Smooth muscle cell (in vitro differentiated cells): Measurements from ENCODE around the gene IRF4. TPM values are rescaled to one million over a fixed set of nuclear protein-coding genes. Genes with fewer than 3 reads are reported as not detected.

ENCODE experiments used
- DNase-seq: peaks from one replicate; lab custom pipeline; 2025; ENCODE audit not compliant: unreplicated experiment; lab: John Stamatoyannopoulos, UW
- H2AFZ ChIP-seq: fragments of 200-600 bp; sonication (generic); 2 replicates; pipeline ENCODE4 v1.6.0; 2016; ENCODE audit warnings: antibody characterized with exemption, low read depth, mild to moderate bottlenecking
- H3F3A ChIP-seq: fragments of 200-600 bp; sonication (generic); 2 replicates; pipeline ENCODE4 v1.6.0; 2017; ENCODE audit warnings: antibody characterized with exemption, low read depth
- H3K27ac ChIP-seq: fragments of 200-600 bp; sonication (generic); 2 replicates; pipeline ENCODE4 v1.5.1; 2016; ENCODE audit warnings: low read depth, mild to moderate bottlenecking
- H3K27me3 ChIP-seq: fragments of 200-600 bp; sonication (generic); 2 replicates; pipeline ENCODE4 v1.6.1; 2016; ENCODE audit warnings: low read depth, mild to moderate bottlenecking
- H3K36me3 ChIP-seq: fragments of 200-600 bp; sonication (generic); 2 replicates; pipeline ENCODE4 v1.5.1; 2016; ENCODE audit warnings: low read depth
- H3K4me1 ChIP-seq: fragments of 200-600 bp; sonication (generic); 2 replicates; pipeline ENCODE4 v1.5.1; 2016; ENCODE audit warnings: low read depth
- H3K4me2 ChIP-seq: fragments of 200-600 bp; sonication (generic); 2 replicates; pipeline ENCODE4 v1.6.0; 2016; ENCODE audit warnings: mild to moderate bottlenecking
- H3K4me3 ChIP-seq: fragments of 200-600 bp; sonication (generic); 2 replicates; pipeline ENCODE4 v1.5.1; 2016; ENCODE audit warnings: mild to moderate bottlenecking
- H3K79me2 ChIP-seq: fragments of 200-600 bp; sonication (generic); 2 replicates; pipeline ENCODE4 v1.6.0; 2016; ENCODE audit warnings: low read depth, mild to moderate bottlenecking
- H3K9ac ChIP-seq: fragments of 200-600 bp; sonication (generic); 2 replicates; pipeline ENCODE4 v1.6.0; 2016; ENCODE audit warnings: low read depth
- H3K9me3 ChIP-seq: fragments of 200-600 bp; sonication (generic); replicated peaks from 2 replicates; pipeline ENCODE4 v1.5.1; 2016; ENCODE audit warnings: low read depth
- H4K20me1 ChIP-seq: fragments of 200-600 bp; sonication (generic); 2 replicates; pipeline ENCODE4 v1.6.0; 2016; ENCODE audit warnings: low read depth
- WGBS: methylation state at CpG from one replicate; pipeline ENCODE4 v1.1.7; 2016; ENCODE audit warnings: low lambda C conversion rate; 5-methylcytosine and 5-hydroxymethylcytosine counted together
- polyA plus RNA-seq: library from polyadenylated mRNA; unstranded; fragments of >200 nt; fragmentation: Nextera tagmentation; extraction: Ambion mirVana; gene quantifications from 2 replicates; pipeline ENCODE4 v1.2.1, GENCODE V29; 2016
- total RNA-seq: library from RNA; depleted of rRNA; stranded (reverse); fragments of >200 nt; gene quantifications from 2 replicates; pipeline ENCODE4 v1.2.3, GENCODE V29; 2014
- TF ChIP-seq, protein P1 (sequence below): fragments of 200-600 bp; sonication (generic); IDR thresholded peaks from 2 replicates; pipeline ENCODE4 v1.5.1; 2017; ENCODE audit warnings: borderline replicate concordance, mild to moderate bottlenecking, antibody characterized with exemption; ENCODE audit not compliant: insufficient read depth, poor library complexity, severe bottlenecking

The IRF4 gene
- total and polyA plus RNA-seq, 2 experiments from 2014 or later, result 0.04 TPM; not detected in 1

DNA sequence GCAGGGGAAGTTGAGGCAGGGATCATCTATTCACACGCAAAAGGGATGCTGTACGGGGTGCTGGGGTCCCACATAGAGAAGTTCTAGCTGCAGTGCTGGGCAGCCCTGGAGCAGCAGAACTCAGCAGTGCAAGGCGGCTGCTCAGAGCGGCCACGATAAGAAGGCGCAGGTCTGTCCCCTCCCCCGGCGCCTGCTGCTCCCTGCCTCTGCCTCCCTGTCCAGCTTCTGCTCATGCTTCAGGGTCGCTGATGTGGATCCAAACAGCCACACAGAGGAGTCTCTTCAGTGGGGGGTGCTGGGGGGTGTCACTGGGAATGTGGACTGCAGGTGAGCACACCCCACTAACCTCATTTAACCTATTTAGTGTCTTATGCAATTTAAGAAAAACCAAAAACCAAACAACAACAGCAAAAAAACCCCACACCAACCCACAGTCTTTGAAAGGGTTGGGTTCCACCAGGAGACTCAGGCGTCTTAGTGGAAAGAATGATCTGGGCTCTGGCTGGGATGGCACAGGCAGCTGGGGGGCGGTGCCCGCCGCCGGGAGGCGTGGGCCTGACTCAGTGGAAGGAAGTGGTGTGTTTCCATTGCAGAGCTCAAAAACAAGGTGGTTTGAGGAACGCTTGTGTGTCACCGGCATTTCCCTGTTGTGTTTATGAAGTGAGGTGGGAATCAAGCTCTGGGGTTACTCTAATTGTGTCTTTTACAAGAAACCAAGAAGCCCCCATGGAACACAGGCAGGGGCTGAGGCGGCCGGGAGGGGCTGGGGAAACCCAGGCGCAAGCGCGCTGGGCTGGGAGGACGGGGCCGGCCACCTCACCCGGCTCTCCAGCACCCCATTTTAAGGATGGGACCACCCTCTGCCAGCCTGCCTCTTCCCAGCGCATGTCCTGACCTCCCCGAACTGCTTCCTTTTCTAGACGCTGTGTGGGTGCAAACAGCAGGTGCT, 55.1 kb downstream of the IRF4 start:
- TF ChIP-seq, protein P1, sequence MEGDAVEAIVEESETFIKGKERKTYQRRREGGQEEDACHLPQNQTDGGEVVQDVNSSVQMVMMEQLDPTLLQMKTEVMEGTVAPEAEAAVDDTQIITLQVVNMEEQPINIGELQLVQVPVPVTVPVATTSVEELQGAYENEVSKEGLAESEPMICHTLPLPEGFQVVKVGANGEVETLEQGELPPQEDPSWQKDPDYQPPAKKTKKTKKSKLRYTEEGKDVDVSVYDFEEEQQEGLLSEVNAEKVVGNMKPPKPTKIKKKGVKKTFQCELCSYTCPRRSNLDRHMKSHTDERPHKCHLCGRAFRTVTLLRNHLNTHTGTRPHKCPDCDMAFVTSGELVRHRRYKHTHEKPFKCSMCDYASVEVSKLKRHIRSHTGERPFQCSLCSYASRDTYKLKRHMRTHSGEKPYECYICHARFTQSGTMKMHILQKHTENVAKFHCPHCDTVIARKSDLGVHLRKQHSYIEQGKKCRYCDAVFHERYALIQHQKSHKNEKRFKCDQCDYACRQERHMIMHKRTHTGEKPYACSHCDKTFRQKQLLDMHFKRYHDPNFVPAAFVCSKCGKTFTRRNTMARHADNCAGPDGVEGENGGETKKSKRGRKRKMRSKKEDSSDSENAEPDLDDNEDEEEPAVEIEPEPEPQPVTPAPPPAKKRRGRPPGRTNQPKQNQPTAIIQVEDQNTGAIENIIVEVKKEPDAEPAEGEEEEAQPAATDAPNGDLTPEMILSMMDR, result no peak
- Histone ChIP-seq H3K4me1 (no peaks in the 10 kb centered on the region), H3K27ac (no peak overlapping the region), H3K27me3 (no peaks in the 10 kb centered on the region), H3K79me2 (no peaks in the 10 kb centered on the region), H3K36me3 (no peaks in the 10 kb centered on the region), H4K20me1 (no peaks in the 10 kb centered on the region), H3K9me3 (no peaks in the 10 kb centered on the region), H3K4me2 (no peak overlapping the region), H3K4me3 (no peak overlapping the region), H3K9ac (no peak overlapping the region), H3F3A (no peaks in the 10 kb centered on the region), H2AFZ (no peak overlapping the region)
- 91% methylated on average over 28 of the region's 28 CpGs for WGBS
- no peak for DNase-seq

GRCh38 chr6:447381-448165, 56.0 kb downstream of the IRF4 start:
- Histone ChIP-seq H3K9ac (no peak overlapping the region), H3K27ac (no peak overlapping the region), H3K4me1 (no peaks in the 10 kb centered on the region), H3K4me3 (no peak overlapping the region), H3F3A (no peaks in the 10 kb centered on the region), H3K9me3 (no peaks in the 10 kb centered on the region), H4K20me1 (no peaks in the 10 kb centered on the region), H3K79me2 (no peaks in the 10 kb centered on the region), H3K36me3 (no peaks in the 10 kb centered on the region), H3K4me2 (no peak overlapping the region), H3K27me3 (no peaks in the 10 kb centered on the region), H2AFZ (no peak overlapping the region)
- DNase-seq, result no peak
- TF ChIP-seq, protein P1, result no peak
- 93% methylated on average over 29 of the region's 29 CpGs for WGBS

- Histone ChIP-seq H2AFZ (no peak overlapping the region), H3K36me3 (no peaks in the 10 kb centered on the region), H3F3A (no peaks in the 10 kb centered on the region), H3K27me3 (no peaks in the 10 kb centered on the region), H4K20me1 (no peaks in the 10 kb centered on the region), H3K9ac (no peak overlapping the region), H3K27ac (no peak overlapping the region), H3K4me1 (no peaks in the 10 kb centered on the region), H3K9me3 (no peaks in the 10 kb centered on the region), H3K79me2 (no peaks in the 10 kb centered on the region), H3K4me3 (no peak overlapping the region), H3K4me2 (no peak overlapping the region)
- TF ChIP-seq, protein P1, result no peak
- 92% methylated on average over 19 of the region's 19 CpGs for WGBS
- DNase-seq, result no peak
Observed at GRCh38 chr6:448296-449056, 56.9 kb downstream of the IRF4 start.
